IMR-90 (cell line): Measurements from ENCODE around the gene ZNF606. TPM values are rescaled to one million over a fixed set of nuclear protein-coding genes. Genes with fewer than 3 reads are reported as not detected.
A peak's percentile ranks its signal among the peaks of the same experiment; 100 is the strongest.

Experiments
- ATAC-seq: fragments of 200-7000 bp; cut with Tn5 transposase; 2 replicates; pipeline ENCODE4 v1.9.1; 2020; ENCODE audit warnings: low read depth, mild to moderate bottlenecking, moderate library complexity
- BruUV-seq: library from RNA; stranded (reverse); fragments of 400-500 nt; replicated peaks from 2 replicates; lab custom pipeline; 2021; lab: Mats Ljungman, UMichigan
- CTCF ChIA-PET: fragments of 300-600 bp; formaldehyde crosslinking; extraction: SDS; loops from one replicate; lab custom pipeline; 2021; ENCODE audit warnings: antibody characterized with exemption; lab: Yijun Ruan, JAX
- POLR2A ChIA-PET: fragments of 300-600 bp; sonication (Branson Sonifier 250); formaldehyde crosslinking; loops from one replicate; lab custom pipeline; 2022; ENCODE audit warnings: antibody characterized with exemption; ENCODE audit not compliant: unreplicated experiment; lab: Charles Lee
- DNase-seq: peaks from one replicate; pipeline ENCODE4 v3.0.0; 2013
- H2AFZ ChIP-seq: replicated peaks from 2 replicates; pipeline ENCODE3; 2013; ENCODE audit warnings: low read length, mild to moderate bottlenecking; ENCODE audit not compliant: poor library complexity
- H2AK5ac ChIP-seq: 2 replicates; pipeline ENCODE4 v1.6.1; 2013; ENCODE audit warnings: low read depth, low read length, inconsistent platforms
- H2AK9ac ChIP-seq: replicated peaks from 2 replicates; pipeline ENCODE3; 2013; ENCODE audit warnings: mild to moderate bottlenecking, low read depth, low read length, moderate library complexity; ENCODE audit not compliant: poor library complexity
- H2BK120ac ChIP-seq: 2 replicates; pipeline ENCODE4 v1.6.1; 2013; ENCODE audit warnings: low read depth, low read length, inconsistent platforms
- H2BK15ac ChIP-seq: 3 replicates; pipeline ENCODE4 v1.6.1; 2013; ENCODE audit warnings: low read depth, low read length, inconsistent platforms
- H2BK20ac ChIP-seq: 2 replicates; pipeline ENCODE4 v1.6.1; 2013; ENCODE audit warnings: low read depth, mild to moderate bottlenecking, inconsistent platforms, low read length, moderate library complexity
- H2BK5ac ChIP-seq: 2 replicates; pipeline ENCODE4 v1.6.1; 2013; ENCODE audit warnings: mild to moderate bottlenecking, low read depth, low read length, inconsistent platforms; ENCODE audit not compliant: poor library complexity, severe bottlenecking
- H3K14ac ChIP-seq: replicated peaks from 2 replicates; pipeline ENCODE4 v1.6.1; 2013; ENCODE audit warnings: low read depth, low read length, inconsistent platforms
- H3K18ac ChIP-seq: 2 replicates; pipeline ENCODE4 v1.6.1; 2013; ENCODE audit warnings: low read depth, low read length, control low read depth
- H3K23ac ChIP-seq: 2 replicates; pipeline ENCODE4 v1.6.1; 2013; ENCODE audit warnings: low read depth, low read length, inconsistent platforms
- H3K27ac ChIP-seq: 2 replicates; pipeline ENCODE4 v1.5.1; 2013; ENCODE audit warnings: mild to moderate bottlenecking, control low read depth, low read length; ENCODE audit not compliant: insufficient read depth
- H3K27me3 ChIP-seq: 2 replicates; pipeline ENCODE4 v1.6.1; 2013; ENCODE audit warnings: low read length; ENCODE audit not compliant: control insufficient read depth, insufficient read depth
- H3K36me3 ChIP-seq: 2 replicates; pipeline ENCODE4 v1.6.1; 2013; ENCODE audit warnings: low read length, mixed read lengths; ENCODE audit not compliant: control insufficient read depth, insufficient read depth
- H3K4ac ChIP-seq: 2 replicates; pipeline ENCODE4 v1.6.1; 2013; ENCODE audit warnings: low read depth, low read length, inconsistent platforms
- H3K4me1 ChIP-seq: 2 replicates; pipeline ENCODE4 v1.6.1; 2013; ENCODE audit warnings: low read length, mixed read lengths; ENCODE audit not compliant: control insufficient read depth, insufficient read depth
- H3K4me2 ChIP-seq: 2 replicates; pipeline ENCODE4 v1.6.1; 2013; ENCODE audit warnings: low read depth, mild to moderate bottlenecking, control low read depth, low read length, moderate library complexity
- H3K4me3 ChIP-seq: 2 replicates; pipeline ENCODE4 v1.5.1; 2013; ENCODE audit warnings: low read depth, mild to moderate bottlenecking, control low read depth, low read length, moderate library complexity; ENCODE audit not compliant: insufficient read depth
- H3K56ac ChIP-seq: 2 replicates; pipeline ENCODE4 v1.6.1; 2013; ENCODE audit warnings: low read length, inconsistent platforms; ENCODE audit not compliant: insufficient read depth; ENCODE audit errors: extremely low read depth
- H3K79me1 ChIP-seq, 2 experiments: 2 replicates each; pipeline ENCODE4 v1.6.1; 2013; ENCODE audit warnings: low read length in 2 of 2, inconsistent platforms in 1 of 2, low read depth in 1 of 2
- H3K9ac ChIP-seq: 2 replicates; pipeline ENCODE4 v1.6.1; 2013; ENCODE audit warnings: low read depth, low read length, control low read depth
- H3K9me1 ChIP-seq: 2 replicates; pipeline ENCODE4 v1.6.1; 2013; ENCODE audit warnings: low read length, inconsistent platforms; ENCODE audit not compliant: insufficient read depth
- H3K9me3 ChIP-seq: 2 replicates; pipeline ENCODE4 v1.6.1; 2013; ENCODE audit warnings: low read length; ENCODE audit not compliant: control insufficient read depth, insufficient read depth
- H4K20me1 ChIP-seq: 2 replicates; pipeline ENCODE4 v1.6.1; 2013; ENCODE audit warnings: low read length, inconsistent platforms; ENCODE audit not compliant: insufficient read depth
- H4K5ac ChIP-seq: 2 replicates; pipeline ENCODE4 v1.6.1; 2013; ENCODE audit warnings: mild to moderate bottlenecking, low read depth, low read length, control low read depth
- H4K8ac ChIP-seq, 2 experiments: 2 replicates each; pipeline ENCODE4 v1.6.1; 2013; ENCODE audit warnings: low read depth in 2 of 2, low read length in 2 of 2, control low read depth in 1 of 2, inconsistent platforms in 1 of 2
- H4K91ac ChIP-seq: 2 replicates; pipeline ENCODE4 v1.6.1; 2013; ENCODE audit warnings: low read depth, low read length, inconsistent platforms; ENCODE audit not compliant: insufficient read depth
- BHLHE40 ChIP-seq: fragments of 150-350 bp; IDR thresholded peaks from 2 replicates; pipeline ENCODE4 v1.6.1; 2016; ENCODE audit warnings: mild to moderate bottlenecking, low read depth, low read length
- CEBPB ChIP-seq: IDR thresholded peaks from 2 replicates; pipeline ENCODE4 v1.6.1; 2012; ENCODE audit warnings: low read depth, low read length, improper control_type of control experiment
- CHD1 ChIP-seq: IDR thresholded peaks from 2 replicates; pipeline ENCODE4 v1.6.1; 2012; ENCODE audit warnings: low read depth, low read length, improper control_type of control experiment
- CTCF ChIP-seq: conservative IDR thresholded peaks from 2 replicates; pipeline ENCODE4 v1.5.1; 2012; ENCODE audit warnings: mild to moderate bottlenecking, low read depth, low read length, improper control_type of control experiment
- ELK1 ChIP-seq: fragments of 150-350 bp; IDR thresholded peaks from 2 replicates; pipeline ENCODE4 v1.6.1; 2016; ENCODE audit warnings: low read depth, mild to moderate bottlenecking, low read length, moderate library complexity, borderline replicate concordance
- FOS ChIP-seq: fragments of 150-350 bp; IDR thresholded peaks from 2 replicates; pipeline ENCODE4 v1.6.1; 2016; ENCODE audit warnings: low read depth, low read length
- MAFK ChIP-seq: IDR thresholded peaks from 2 replicates; pipeline ENCODE4 v1.6.1; 2012; ENCODE audit warnings: low read depth, low read length, improper control_type of control experiment
- MAZ ChIP-seq: IDR thresholded peaks from 2 replicates; pipeline ENCODE4 v1.6.1; 2012; ENCODE audit warnings: low read depth, mild to moderate bottlenecking, low read length, improper control_type of control experiment, moderate library complexity, borderline replicate concordance
- MXI1 ChIP-seq: IDR thresholded peaks from 2 replicates; pipeline ENCODE4 v1.6.1; 2012; ENCODE audit warnings: low read depth, mild to moderate bottlenecking, low read length, moderate library complexity, borderline replicate concordance
- NFE2L2 ChIP-seq: fragments of 150-350 bp; IDR thresholded peaks from 2 replicates; pipeline ENCODE4 v1.6.1; 2016; ENCODE audit warnings: low read depth, mild to moderate bottlenecking, low read length
- POLR2A ChIP-seq: IDR thresholded peaks from 2 replicates; pipeline ENCODE4 v1.6.1; 2012; ENCODE audit warnings: mild to moderate bottlenecking, low read depth, low read length
- RAD21 ChIP-seq: IDR thresholded peaks from 2 replicates; pipeline ENCODE4 v1.6.1; 2012; ENCODE audit warnings: low read length, improper control_type of control experiment
- RCOR1 ChIP-seq: IDR thresholded peaks from 2 replicates; pipeline ENCODE4 v1.6.1; 2012; ENCODE audit warnings: mild to moderate bottlenecking, low read length, improper control_type of control experiment; ENCODE audit not compliant: insufficient replicate concordance
- RFX5 ChIP-seq: IDR thresholded peaks from 2 replicates; pipeline ENCODE4 v1.8.0; 2012; ENCODE audit warnings: low read depth, mild to moderate bottlenecking, low read length, moderate library complexity
- SMC3 ChIP-seq: fragments of 150-350 bp; IDR thresholded peaks from 2 replicates; pipeline ENCODE4 v1.6.1; 2016; ENCODE audit warnings: low read depth, mild to moderate bottlenecking, antibody characterized with exemption, low read length, moderate library complexity
- USF2 ChIP-seq: fragments of 150-350 bp; IDR thresholded peaks from 2 replicates; pipeline ENCODE4 v1.6.1; 2017; ENCODE audit warnings: mild to moderate bottlenecking, antibody characterized with exemption, low read length, low read depth
- WGBS, 2 experiments: methylation state at CpG; one replicate each; pipeline versions ENCODE4 v1.1.5 to v1.1.7; 2013; ENCODE audit warnings: missing lambda C conversion rate in 2 of 2; ENCODE audit not compliant: insufficient read length in 1 of 2; ENCODE audit errors: extremely low coverage in 2 of 2; 5-methylcytosine and 5-hydroxymethylcytosine counted together
- dilution Hi-C: fragments of 300-500 bp; cut with HindIII; formaldehyde crosslinking; loops from one replicate; pipeline ENCODE4 v1.14.3; 2018; ENCODE audit warnings: low sequenced_read_pairs; ENCODE audit not compliant: unreplicated experiment
- in situ Hi-C: fragments of 300-500 bp; cut with MboI; formaldehyde crosslinking; loops from 3 replicates; pipeline ENCODE4 v1.14.3; 2019; ENCODE audit warnings: low sequenced_read_pairs, inconsistent platforms, mixed read lengths
- intact Hi-C: fragments of 100-400 bp; cut with micrococcal nuclease; formaldehyde crosslinking; loops from 2 replicates; pipeline ENCODE4 v1.10.0; 2022
- polyA plus RNA-seq, 3 experiments: library from polyadenylated mRNA; depleted of rRNA; stranded (reverse); fragments of >200 nt; gene quantifications; 2 replicates each; pipeline ENCODE4 v1.2.3, GENCODE V29; 2012; ENCODE audit warnings: low replicate concordance in 1 of 3
- total RNA-seq: library from RNA; depleted of rRNA; stranded (reverse); fragments of >200 nt; gene quantifications from 2 replicates; pipeline ENCODE4 v1.2.3, GENCODE V29; 2012

ZNF606 gene
- total and polyA plus RNA-seq, 2 of the 4 experiments (the other 2 are of a cell fraction), result 4.3 to 9.0 TPM

GRCh38 chr19:58035863-58036262 lies 33.2 kb upstream of the ZNF606 start:
- no peak overlapping the region for H3K4me3 ChIP-seq
- H3K56ac ChIP-seq, result no peak overlapping the region
- no peak overlapping the region for H2BK15ac ChIP-seq
- no peak overlapping the region for H3K23ac ChIP-seq
- no peak overlapping the region for H2BK20ac ChIP-seq
- CTCF ChIA-PET, result no interaction called here
- no peak overlapping the region for H3K27ac ChIP-seq
- H2BK120ac ChIP-seq, result no peak overlapping the region
- H2BK5ac ChIP-seq, result no peak overlapping the region
- no peak overlapping the region for H3K18ac ChIP-seq
- BruUV-seq, result no TSS peak
- no peaks in the 10 kb centered on the region for H3K79me1 ChIP-seq
- no peak for ATAC-seq
- H3K36me3 ChIP-seq, result no peaks in the 10 kb centered on the region
- H3K4me2 ChIP-seq, result no peak overlapping the region
- POLR2A ChIA-PET, result no interaction called here
- no peak overlapping the region for H2AK9ac ChIP-seq
- H2AK5ac ChIP-seq, result no peak overlapping the region
- intact Hi-C loops, result no loop called here
- peaks cover 30% of the 10 kb centered on the region for H3K9me3 ChIP-seq
- TF ChIP-seq FOS (no peak), MAZ (no peak), USF2 (no peak), NFE2L2 (no peak), BHLHE40 (no peak), CTCF (no peak), CHD1 (no peak), ELK1 (no peak), MXI1 (no peak), SMC3 (no peak), RAD21 (no peak), MAFK (no peak), RCOR1 (no peak), RFX5 (no peak), CEBPB (no peak), POLR2A (no peak)
- H4K8ac ChIP-seq, result no peak overlapping the region
- H3K9ac ChIP-seq, result no peak overlapping the region
- H3K27me3 ChIP-seq, result no peaks in the 10 kb centered on the region
- no peak overlapping the region for H3K14ac ChIP-seq
- H4K91ac ChIP-seq, result no peak overlapping the region
- dilution Hi-C loops, result no loop called here
- H4K5ac ChIP-seq, result no peak overlapping the region
- H2AFZ ChIP-seq, result peak overlapping the region; percentile 43
- H4K20me1 ChIP-seq, result no peaks in the 10 kb centered on the region
- H3K9me1 ChIP-seq, result no peaks in the 10 kb centered on the region
- no peak overlapping the region for H3K4ac ChIP-seq
- WGBS, 2 experiments, result no CpG with 5 or more reads among the region's 8 CpGs
- DNase-seq, result no peak
- in situ Hi-C loops, result no loop called here
- H3K4me1 ChIP-seq, result no peaks in the 10 kb centered on the region
